Esophagus squamous epithelium (tissue), 4 donors: Measurements from ENCODE around the gene LGALS1.

Experiments used
- CTCF ChIP-seq, 6 experiments: fragments of 450-650 bp in 4 of 6; fragments of 200-600 bp in 2 of 6; sonication (generic) in 2 of 6; IDR thresholded peaks; one replicate each; pipeline ENCODE4 v1.5.1; 2016 to 2019; ENCODE audit warnings: antibody characterized with exemption in 6 of 6, mild to moderate bottlenecking in 4 of 6, moderate library complexity in 4 of 6
- POLR2A ChIP-seq, 4 donors: fragments of 450-650 bp; IDR thresholded peaks; one replicate each; pipeline ENCODE4 v1.6.1; 2017; ENCODE audit warnings: antibody characterized with exemption in 4 of 4, mild to moderate bottlenecking in 4 of 4, moderate library complexity in 3 of 4

- TF ChIP-seq CTCF (IDR thresholded peaks at IDR 0.05): no peak
- TF ChIP-seq POLR2A (IDR thresholded peaks at IDR 0.05): no peak
Measured at GRCh38 chr22:37640591-37641560, 34.6 kb upstream of the LGALS1 start.
